ENCODE results near the gene MBP. TPM values are rescaled to one million over a fixed set of nuclear protein-coding genes. Genes with fewer than 3 reads are reported as not detected.

The MBP gene
- total RNA-seq, 1 donor = 25.8 TPM

- no peak for DNase-seq (ENCODE audit: low read depth)
- no peak overlapping the region for H3K4me3 ChIP-seq (ENCODE audit: low read depth, low read length)
- TF ChIP-seq CTCF (IDR thresholded peaks at IDR 0.05; ENCODE audit: insufficient read depth, low read length) = no peak
Measured at GRCh38 chr18:77061946-77062517, 70.6 kb downstream of the MBP start.

- no peak for TF ChIP-seq CTCF (IDR thresholded peaks at IDR 0.05; ENCODE audit: insufficient read depth, low read length)
- peak; percentile 38 for DNase-seq (ENCODE audit: low read depth)
- H3K4me3 ChIP-seq (ENCODE audit: low read depth, low read length) = no peak overlapping the region
Measured at GRCh38 chr18:77061281-77061945, 71.2 kb downstream of the MBP start.

GRCh38 chr18:77060151-77060550 is 72.4 kb downstream of the MBP start:
- H3K4me3 ChIP-seq (ENCODE audit: low read depth, low read length) = no peak overlapping the region
- no peak for TF ChIP-seq CTCF (IDR thresholded peaks at IDR 0.05; ENCODE audit: insufficient read depth, low read length)
- no peak for DNase-seq (ENCODE audit: low read depth)

GRCh38 chr18:77059294-77059916 is 73.2 kb downstream of the MBP start:
- peak; percentile 80 for DNase-seq (ENCODE audit: low read depth)
- TF ChIP-seq CTCF (IDR thresholded peaks at IDR 0.05; ENCODE audit: insufficient read depth, low read length) = peak; percentile 56
- H3K4me3 ChIP-seq (ENCODE audit: low read depth, low read length) = no peak overlapping the region

GRCh38 chr18:77058290-77058835 is 74.2 kb downstream of the MBP start:
- no peak for TF ChIP-seq CTCF (IDR thresholded peaks at IDR 0.05; ENCODE audit: insufficient read depth, low read length)
- no peak overlapping the region for H3K4me3 ChIP-seq (ENCODE audit: low read depth, low read length)
- DNase-seq (ENCODE audit: low read depth) = peak; percentile 65

- no peak for TF ChIP-seq CTCF (IDR thresholded peaks at IDR 0.05; ENCODE audit: insufficient read depth, low read length)
Measured at GRCh38 chr18:77057006-77057395, 75.6 kb downstream of the MBP start.

More at GRCh38 chr18:77057006-77057395, 75.6 kb downstream of the MBP start:
- peak; percentile 65 for DNase-seq (ENCODE audit: low read depth)
- H3K4me3 ChIP-seq (ENCODE audit: low read depth, low read length) = no peak overlapping the region

Measured in fibroblast of the aortic adventitia (primary cell).